NCI-H1092 treated with DMSO at 0.1 percent for 48 hours (cell line): ENCODE data around the gene COL4A2.

Experiments used
- DNase-seq: peaks from one replicate; lab custom pipeline; 2025; lab: John Stamatoyannopoulos, UW

The COL4A2 gene

GRCh38 chr13:110419381-110419791 lies 112.3 kb downstream of the COL4A2 start:
- DNase-seq: no peak

- DNase-seq: no peak
Measured at GRCh38 chr13:110419946-110420345, 112.9 kb downstream of the COL4A2 start.

GRCh38 chr13:110420626-110421025 lies 113.5 kb downstream of the COL4A2 start:
- no peak for DNase-seq

- no peak for DNase-seq
Measured at GRCh38 chr13:110421061-110421460, 114.0 kb downstream of the COL4A2 start.

- no peak for DNase-seq
Measured at GRCh38 chr13:110421696-110422385, 114.8 kb downstream of the COL4A2 start.

- no peak for DNase-seq
Measured at GRCh38 chr13:110422913-110423688, 116.0 kb downstream of the COL4A2 start.

GRCh38 chr13:110423689-110424302 lies 116.7 kb downstream of the COL4A2 start:
- no peak for DNase-seq

GRCh38 chr13:110424569-110425443 lies 117.7 kb downstream of the COL4A2 start:
- no peak for DNase-seq

GRCh38 chr13:110425444-110425780 lies 118.3 kb downstream of the COL4A2 start:
- DNase-seq: no peak

GRCh38 chr13:110426735-110427134 lies 119.7 kb downstream of the COL4A2 start:
- peak; percentile 58 for DNase-seq

GRCh38 chr13:110428313-110428712 lies 121.2 kb downstream of the COL4A2 start:
- no peak for DNase-seq

- no peak for DNase-seq
Measured at GRCh38 chr13:110430391-110431336, 123.6 kb downstream of the COL4A2 start.

- DNase-seq: no peak
Measured at GRCh38 chr13:110431425-110432294, 124.6 kb downstream of the COL4A2 start.

- no peak for DNase-seq
Measured at GRCh38 chr13:110432522-110432921, 125.4 kb downstream of the COL4A2 start.

GRCh38 chr13:110433014-110433413 lies 125.9 kb downstream of the COL4A2 start:
- no peak for DNase-seq

GRCh38 chr13:110434629-110435028 lies 127.5 kb downstream of the COL4A2 start:
- no peak for DNase-seq

GRCh38 chr13:110435331-110435730 lies 128.2 kb downstream of the COL4A2 start:
- DNase-seq: no peak

- DNase-seq: no peak
Measured at GRCh38 chr13:110436276-110436675, 129.2 kb downstream of the COL4A2 start.

- no peak for DNase-seq
Measured at GRCh38 chr13:110436786-110437370, 129.8 kb downstream of the COL4A2 start.

- no peak for DNase-seq
Measured at GRCh38 chr13:110438211-110438610, 131.1 kb downstream of the COL4A2 start.
